WTC11 (cell line): Measurements from ENCODE around the gene COX19.

ENCODE experiments used
- CREM ChIP-seq: sonication (generic); formaldehyde crosslinking; IDR thresholded peaks from 2 replicates; pipeline ENCODE4 v1.8.1; 2022; ENCODE audit warnings: mild to moderate bottlenecking, missing genetic modification reagents, moderate library complexity
- CTCF ChIP-seq: fragments of 200-600 bp; IDR thresholded peaks from 2 replicates; pipeline ENCODE4 v1.8.0; 2022; ENCODE audit warnings: antibody characterized with exemption
- E2F4 ChIP-seq: sonication (generic); formaldehyde crosslinking; IDR thresholded peaks from 2 replicates; pipeline ENCODE4 v1.8.1; 2022; ENCODE audit warnings: low read depth, mild to moderate bottlenecking, moderate library complexity, missing genetic modification reagents, borderline replicate concordance
- ERG ChIP-seq: fragments of 250-450 bp; sonication (Bioruptor Pico); IDR thresholded peaks from 2 replicates; pipeline ENCODE4 v1.8.0; 2021; ENCODE audit warnings: mild to moderate bottlenecking
- FOXJ3 ChIP-seq: sonication (generic); formaldehyde crosslinking; IDR thresholded peaks from 2 replicates; pipeline ENCODE4 v1.9.0; 2021; ENCODE audit warnings: missing genetic modification reagents, mild to moderate bottlenecking, borderline replicate concordance
- IRF2 ChIP-seq: sonication (generic); formaldehyde crosslinking; IDR thresholded peaks from 2 replicates; pipeline ENCODE4 v1.8.0; 2022; ENCODE audit warnings: low read depth, missing genetic modification reagents, borderline replicate concordance
- ZNF232 ChIP-seq: sonication (generic); formaldehyde crosslinking; IDR thresholded peaks from 2 replicates; pipeline ENCODE4 v1.8.0; 2022; ENCODE audit warnings: mild to moderate bottlenecking, missing genetic modification reagents

- TF ChIP-seq CTCF, result no peak
- no peak for TF ChIP-seq E2F4 (CRISPR knock-in tag)
- TF ChIP-seq CREM, result no peak
- no peak for TF ChIP-seq ERG (CRISPR knock-in tag)
- no peak for TF ChIP-seq IRF2 (CRISPR knock-in tag)
- TF ChIP-seq ZNF232 (CRISPR knock-in tag), result no peak
- TF ChIP-seq FOXJ3 (CRISPR knock-in tag), result no peak
These were observed 28.9 kb downstream of the COX19 start for GRCh38 chr7:946256-946996.
